NCI-H1694 treated with DMSO at 0.1 percent for 48 hours (cell line): ENCODE data around the gene TRIO.
A peak's percentile ranks its signal among the peaks of the same experiment; 100 is the strongest.

Source experiments
- DNase-seq: peaks from one replicate; lab custom pipeline; 2025; lab: John Stamatoyannopoulos, UW

The TRIO gene

GRCh38 chr5:14226554-14226953 lies 83.4 kb downstream of the TRIO start:
- no peak for DNase-seq

- no peak for DNase-seq
Observed at GRCh38 chr5:14226992-14227391, 83.8 kb downstream of the TRIO start.

- DNase-seq: no peak
Observed at GRCh38 chr5:14227513-14227912, 84.4 kb downstream of the TRIO start.

GRCh38 chr5:14228219-14228618 lies 85.1 kb downstream of the TRIO start:
- no peak for DNase-seq

- no peak for DNase-seq
Observed at GRCh38 chr5:14229181-14229580, 86.0 kb downstream of the TRIO start.

GRCh38 chr5:14229734-14230133 lies 86.6 kb downstream of the TRIO start:
- no peak for DNase-seq

GRCh38 chr5:14231156-14231555 lies 88.0 kb downstream of the TRIO start:
- DNase-seq: no peak

GRCh38 chr5:14231890-14232289 lies 88.7 kb downstream of the TRIO start:
- DNase-seq: no peak

- no peak for DNase-seq
Observed at GRCh38 chr5:14234204-14234603, 91.1 kb downstream of the TRIO start.

- DNase-seq: no peak
Observed at GRCh38 chr5:14235872-14236271, 92.7 kb downstream of the TRIO start.

- DNase-seq: no peak
Observed at GRCh38 chr5:14236757-14237156, 93.6 kb downstream of the TRIO start.

- DNase-seq: no peak
Observed at GRCh38 chr5:14237317-14238086, 94.4 kb downstream of the TRIO start.

GRCh38 chr5:14238272-14238671 lies 95.1 kb downstream of the TRIO start:
- DNase-seq: no peak

- no peak for DNase-seq
Observed at GRCh38 chr5:14239404-14239803, 96.3 kb downstream of the TRIO start.

GRCh38 chr5:14239951-14240350 lies 96.8 kb downstream of the TRIO start:
- no peak for DNase-seq

- peak; percentile 61 for DNase-seq
Observed at GRCh38 chr5:14240359-14240758, 97.2 kb downstream of the TRIO start.

- DNase-seq: no peak
Observed at GRCh38 chr5:14241141-14241540, 98.0 kb downstream of the TRIO start.

GRCh38 chr5:14242447-14242846 lies 99.3 kb downstream of the TRIO start:
- no peak for DNase-seq

GRCh38 chr5:14242871-14243383 lies 99.8 kb downstream of the TRIO start:
- DNase-seq: no peak

GRCh38 chr5:14243766-14244165 lies 100.6 kb downstream of the TRIO start:
- DNase-seq: no peak

- DNase-seq: no peak
Observed at GRCh38 chr5:14244721-14245120, 101.6 kb downstream of the TRIO start.

- DNase-seq: no peak
Observed at GRCh38 chr5:14245132-14245925, 102.2 kb downstream of the TRIO start.

GRCh38 chr5:14246350-14247053 lies 103.4 kb downstream of the TRIO start:
- DNase-seq: no peak
